ENCODE results near the gene LDLRAD4.

DNA sequence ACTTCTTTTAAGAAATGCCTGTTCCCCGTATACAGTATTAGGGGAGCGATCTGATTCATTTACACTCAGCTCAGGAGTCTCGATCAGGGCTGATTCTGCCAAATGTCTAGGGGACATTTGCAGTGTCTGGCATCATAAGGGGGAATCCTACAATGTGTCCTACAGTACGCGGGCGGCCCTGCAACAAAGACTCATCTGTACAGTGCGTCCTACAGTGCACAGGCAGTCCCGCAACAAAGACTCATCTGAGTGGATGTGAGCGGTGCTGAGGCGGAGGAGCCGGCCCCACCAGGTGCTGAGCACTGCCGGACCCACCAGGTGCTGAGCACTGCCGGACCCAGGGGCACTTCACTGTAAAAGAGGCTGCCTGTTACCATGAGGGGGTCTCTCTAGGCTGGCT is 405.3 kb downstream of the LDLRAD4 start:
- TF ChIP-seq TAL1 (IDR thresholded peaks at IDR 0.05) (no peak), NCOR1 (IDR thresholded peaks at IDR 0.05) (no peak), MEF2D (tag; conservative IDR thresholded peaks at IDR 0.05; ENCODE audit: low read depth) (no peak), POLR3A (IDR thresholded peaks at IDR 0.05; ENCODE audit: borderline replicate concordance, extremely low read depth, insufficient read depth, insufficient read length) (no peak)
- TF ChIP-seq, protein P1, sequence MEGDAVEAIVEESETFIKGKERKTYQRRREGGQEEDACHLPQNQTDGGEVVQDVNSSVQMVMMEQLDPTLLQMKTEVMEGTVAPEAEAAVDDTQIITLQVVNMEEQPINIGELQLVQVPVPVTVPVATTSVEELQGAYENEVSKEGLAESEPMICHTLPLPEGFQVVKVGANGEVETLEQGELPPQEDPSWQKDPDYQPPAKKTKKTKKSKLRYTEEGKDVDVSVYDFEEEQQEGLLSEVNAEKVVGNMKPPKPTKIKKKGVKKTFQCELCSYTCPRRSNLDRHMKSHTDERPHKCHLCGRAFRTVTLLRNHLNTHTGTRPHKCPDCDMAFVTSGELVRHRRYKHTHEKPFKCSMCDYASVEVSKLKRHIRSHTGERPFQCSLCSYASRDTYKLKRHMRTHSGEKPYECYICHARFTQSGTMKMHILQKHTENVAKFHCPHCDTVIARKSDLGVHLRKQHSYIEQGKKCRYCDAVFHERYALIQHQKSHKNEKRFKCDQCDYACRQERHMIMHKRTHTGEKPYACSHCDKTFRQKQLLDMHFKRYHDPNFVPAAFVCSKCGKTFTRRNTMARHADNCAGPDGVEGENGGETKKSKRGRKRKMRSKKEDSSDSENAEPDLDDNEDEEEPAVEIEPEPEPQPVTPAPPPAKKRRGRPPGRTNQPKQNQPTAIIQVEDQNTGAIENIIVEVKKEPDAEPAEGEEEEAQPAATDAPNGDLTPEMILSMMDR (IDR thresholded peaks at IDR 0.05 in 2 of 3, conservative IDR thresholded peaks at IDR 0.05 in 1 of 3; ENCODE audit: insufficient read depth in 2 of 3, low read depth in 1 of 3, low read length in 3 of 3), result no peak

Measured in K562 (cell line).